Head of caudate nucleus (tissue), 42 donors: ENCODE data around the gene MAP4K2.
"Not testable (repeated sequence)": the region's sequence is repeated elsewhere in the genome, so short reads cannot be mapped to it uniquely, and the experiment has no call there.

Source experiments
- DNase-seq, 42 donors: peaks; one replicate each; pipeline versions ENCODE4 v3.0.0 to v3.0.0-alpha.2; 2020 to 2021; ENCODE audit warnings: mixed read lengths in 7 of 42
- intact Hi-C: fragments of 100-400 bp; cut with DNase I; formaldehyde crosslinking; loops from one replicate; pipeline ENCODE4 v1.15.0; 2022

The MAP4K2 gene

GRCh38 chr11:64803158-64803845 is at the start of gene MAP4K2:
Gene MAP4K2 (minus strand): TSS chr11:64803214. CDS start chr11:64803149, 65 bp downstream.
- intact Hi-C loops: loop anchor here (10.0 kb wide), 1 partner anchor 321 kb away; the partner anchor contains the start of genes FAU and MRPL49
- DNase-seq: peak; percentile 71 to 94 (median 86)

GRCh38 chr11:64851831-64852351 is 48.9 kb upstream of the MAP4K2 start:
- intact Hi-C loops: no loop called here
- no peak for DNase-seq

- no peak for DNase-seq
- intact Hi-C loops: no loop called here
Observed at GRCh38 chr11:64850979-64851567, 48.1 kb upstream of the MAP4K2 start.

- intact Hi-C loops: no loop called here
- DNase-seq: no peak
Observed at GRCh38 chr11:64849598-64850356, 46.8 kb upstream of the MAP4K2 start.

- no peak for DNase-seq
- intact Hi-C loops: no loop called here
Observed at GRCh38 chr11:64848826-64849597, 46.0 kb upstream of the MAP4K2 start.

- no peak for DNase-seq
- intact Hi-C loops: no loop called here
Observed at GRCh38 chr11:64848214-64848825, 45.3 kb upstream of the MAP4K2 start.

GRCh38 chr11:64846998-64847666 is 44.1 kb upstream of the MAP4K2 start:
- DNase-seq: peak; percentile 81 to 97 (median 94)
- intact Hi-C loops: loop anchor here (2.0 kb wide), 1 partner anchor 42 kb away; no protein-coding TSS in a partner anchor

- intact Hi-C loops: loop anchor here (2.0 kb wide), 1 partner anchor 43 kb away; no protein-coding TSS in a partner anchor
- DNase-seq: not testable (repeated sequence)
Observed at GRCh38 chr11:64845776-64846129, 42.7 kb upstream of the MAP4K2 start.

- no peak for DNase-seq
- intact Hi-C loops: no loop called here
Observed at GRCh38 chr11:64845129-64845775, 42.2 kb upstream of the MAP4K2 start.

GRCh38 chr11:64844330-64845128 is 41.5 kb upstream of the MAP4K2 start, which contains the start of gene CDC42BPG:
Gene CDC42BPG (minus strand): TSS chr11:64844653. CDS start chr11:64844569, 84 bp downstream.
- peak in 33 of 42 donors; percentile 12 to 73 (median 46) for DNase-seq
- intact Hi-C loops: no loop called here

GRCh38 chr11:64843686-64844329 is 40.8 kb upstream of the MAP4K2 start:
- DNase-seq: no peak
- intact Hi-C loops: no loop called here

GRCh38 chr11:64842851-64843685 is 40.1 kb upstream of the MAP4K2 start:
- no peak for DNase-seq
- intact Hi-C loops: no loop called here

- no peak for DNase-seq
- intact Hi-C loops: no loop called here
Observed at GRCh38 chr11:64842366-64842759, 39.3 kb upstream of the MAP4K2 start.

GRCh38 chr11:64841592-64842365 is 38.8 kb upstream of the MAP4K2 start:
- intact Hi-C loops: no loop called here
- no peak for DNase-seq
